Measurements from ENCODE around the gene SNX30.

DNA sequence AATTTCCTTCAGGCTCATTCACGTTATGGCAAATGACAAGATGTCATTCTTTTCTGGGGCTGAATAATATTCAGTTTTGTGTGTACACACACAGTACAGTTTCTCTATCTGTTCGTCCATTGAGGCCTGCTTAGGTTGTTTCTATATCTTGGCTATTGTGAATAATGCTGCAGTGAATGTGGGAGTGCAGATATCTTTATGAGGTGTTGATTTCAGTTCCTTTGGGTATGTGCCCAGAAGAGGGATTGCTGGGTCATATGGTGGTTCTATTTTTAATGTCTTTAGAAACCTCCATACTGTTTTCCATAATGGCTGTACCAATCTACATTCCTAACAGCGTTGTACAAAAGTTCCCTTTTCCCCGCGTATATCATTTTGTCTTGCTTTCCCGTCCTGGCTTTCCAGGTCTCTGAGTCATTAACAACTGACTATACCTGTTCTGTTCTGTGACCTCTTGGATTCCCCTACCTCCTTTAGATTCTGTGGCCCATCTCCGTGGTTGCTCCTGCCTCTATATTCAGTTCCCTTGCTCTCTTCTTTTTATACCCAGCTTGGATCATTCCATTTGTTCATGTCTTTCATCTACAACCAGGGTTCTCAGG, 6.8 kb downstream of the SNX30 start:
- no peak for TF ChIP-seq POLR2AphosphoS5 (IDR thresholded peaks at IDR 0.05; ENCODE audit: low read depth, low read length)
- TF ChIP-seq, protein P1, sequence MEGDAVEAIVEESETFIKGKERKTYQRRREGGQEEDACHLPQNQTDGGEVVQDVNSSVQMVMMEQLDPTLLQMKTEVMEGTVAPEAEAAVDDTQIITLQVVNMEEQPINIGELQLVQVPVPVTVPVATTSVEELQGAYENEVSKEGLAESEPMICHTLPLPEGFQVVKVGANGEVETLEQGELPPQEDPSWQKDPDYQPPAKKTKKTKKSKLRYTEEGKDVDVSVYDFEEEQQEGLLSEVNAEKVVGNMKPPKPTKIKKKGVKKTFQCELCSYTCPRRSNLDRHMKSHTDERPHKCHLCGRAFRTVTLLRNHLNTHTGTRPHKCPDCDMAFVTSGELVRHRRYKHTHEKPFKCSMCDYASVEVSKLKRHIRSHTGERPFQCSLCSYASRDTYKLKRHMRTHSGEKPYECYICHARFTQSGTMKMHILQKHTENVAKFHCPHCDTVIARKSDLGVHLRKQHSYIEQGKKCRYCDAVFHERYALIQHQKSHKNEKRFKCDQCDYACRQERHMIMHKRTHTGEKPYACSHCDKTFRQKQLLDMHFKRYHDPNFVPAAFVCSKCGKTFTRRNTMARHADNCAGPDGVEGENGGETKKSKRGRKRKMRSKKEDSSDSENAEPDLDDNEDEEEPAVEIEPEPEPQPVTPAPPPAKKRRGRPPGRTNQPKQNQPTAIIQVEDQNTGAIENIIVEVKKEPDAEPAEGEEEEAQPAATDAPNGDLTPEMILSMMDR (IDR thresholded peaks at IDR 0.05), result no peak
- TF ChIP-seq, protein P2, sequence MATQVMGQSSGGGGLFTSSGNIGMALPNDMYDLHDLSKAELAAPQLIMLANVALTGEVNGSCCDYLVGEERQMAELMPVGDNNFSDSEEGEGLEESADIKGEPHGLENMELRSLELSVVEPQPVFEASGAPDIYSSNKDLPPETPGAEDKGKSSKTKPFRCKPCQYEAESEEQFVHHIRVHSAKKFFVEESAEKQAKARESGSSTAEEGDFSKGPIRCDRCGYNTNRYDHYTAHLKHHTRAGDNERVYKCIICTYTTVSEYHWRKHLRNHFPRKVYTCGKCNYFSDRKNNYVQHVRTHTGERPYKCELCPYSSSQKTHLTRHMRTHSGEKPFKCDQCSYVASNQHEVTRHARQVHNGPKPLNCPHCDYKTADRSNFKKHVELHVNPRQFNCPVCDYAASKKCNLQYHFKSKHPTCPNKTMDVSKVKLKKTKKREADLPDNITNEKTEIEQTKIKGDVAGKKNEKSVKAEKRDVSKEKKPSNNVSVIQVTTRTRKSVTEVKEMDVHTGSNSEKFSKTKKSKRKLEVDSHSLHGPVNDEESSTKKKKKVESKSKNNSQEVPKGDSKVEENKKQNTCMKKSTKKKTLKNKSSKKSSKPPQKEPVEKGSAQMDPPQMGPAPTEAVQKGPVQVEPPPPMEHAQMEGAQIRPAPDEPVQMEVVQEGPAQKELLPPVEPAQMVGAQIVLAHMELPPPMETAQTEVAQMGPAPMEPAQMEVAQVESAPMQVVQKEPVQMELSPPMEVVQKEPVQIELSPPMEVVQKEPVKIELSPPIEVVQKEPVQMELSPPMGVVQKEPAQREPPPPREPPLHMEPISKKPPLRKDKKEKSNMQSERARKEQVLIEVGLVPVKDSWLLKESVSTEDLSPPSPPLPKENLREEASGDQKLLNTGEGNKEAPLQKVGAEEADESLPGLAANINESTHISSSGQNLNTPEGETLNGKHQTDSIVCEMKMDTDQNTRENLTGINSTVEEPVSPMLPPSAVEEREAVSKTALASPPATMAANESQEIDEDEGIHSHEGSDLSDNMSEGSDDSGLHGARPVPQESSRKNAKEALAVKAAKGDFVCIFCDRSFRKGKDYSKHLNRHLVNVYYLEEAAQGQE (IDR thresholded peaks at IDR 0.05; ENCODE audit: insufficient read depth in 1 of 2, low read depth in 2 of 2, low read length in 1 of 2), result no peak

Data from Panc1 (cell line).